ENCODE results near the gene NTN4. TPM values are rescaled to one million over a fixed set of nuclear protein-coding genes. Genes with fewer than 3 reads are reported as not detected.

NTN4 gene
- total and polyA plus RNA-seq, 10 of the 15 experiments (the other 5 are each of a cell fraction or from before 2014, with no cell fraction given) = 0.15 TPM; not detected in 9

DNA sequence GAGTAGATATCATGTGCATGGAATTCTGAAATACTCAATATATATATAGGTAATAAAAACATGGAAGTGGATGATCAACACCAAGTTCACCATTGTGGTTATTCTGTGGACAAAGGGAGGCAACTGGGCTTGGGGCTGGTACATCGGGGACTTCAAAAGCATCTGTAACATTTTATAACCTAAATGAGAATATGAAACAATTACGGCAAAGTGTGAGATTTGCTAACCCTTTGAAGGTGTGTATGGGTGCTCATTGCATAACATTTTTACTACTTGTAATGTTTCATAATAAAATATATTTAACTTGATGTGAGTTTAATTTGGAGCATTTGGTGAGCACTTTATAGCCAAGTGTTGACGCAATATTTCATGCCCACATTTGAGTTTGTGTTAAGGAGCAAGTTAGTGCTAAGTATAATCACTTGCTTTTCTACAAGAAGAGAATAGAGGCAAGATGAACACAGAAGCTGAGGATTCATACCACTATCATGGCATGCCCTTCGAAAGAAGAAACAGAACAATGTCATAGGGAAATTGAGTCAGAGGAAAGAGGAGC is 109.3 kb downstream of the NTN4 start:
- Histone ChIP-seq H2AFZ (ENCODE audit: control insufficient read depth, low read depth, low read length) (no peak overlapping the region), H3K4me1 (ENCODE audit: control insufficient read depth, insufficient read depth, low read length) (no peaks in the 10 kb centered on the region), H3K4me2 (ENCODE audit: control insufficient read depth, insufficient read depth) (no peak overlapping the region), H3K79me2 (ENCODE audit: control insufficient read depth, insufficient read depth, low read length) (no peaks in the 10 kb centered on the region), H3K27me3 (replicated peaks in 1 of 2; ENCODE audit: control insufficient read depth in 2 of 2, insufficient read depth in 2 of 2, low read length in 1 of 2) (no peaks in the 10 kb centered on the region; a peak in 1 of 4 replicates), H3K9ac (ENCODE audit: control insufficient read depth, insufficient read depth, low read length) (no peak overlapping the region), H3K27ac (ENCODE audit: control insufficient read depth, insufficient read depth) (no peak overlapping the region), H4K20me1 (ENCODE audit: control insufficient read depth, insufficient read depth) (no peaks in the 10 kb centered on the region), H3K4me3 (no peak overlapping the region), H3K36me3 (ENCODE audit: control insufficient read depth in 2 of 2, insufficient read depth in 2 of 2, low read length in 1 of 2) (no peaks in the 10 kb centered on the region), H3K9me3 (replicated peaks; ENCODE audit: control insufficient read depth, insufficient read depth, low read length) (no peaks in the 10 kb centered on the region)
- ChIA-PET SMC1A (ENCODE audit: uncharacterized antibody, unreplicated experiment) (interaction anchor here (0.6 to 1.1 kb wide), 2 partner anchors 317 to 406 kb away, joined by 3 read pairs; no protein-coding TSS in a partner anchor), RAD21 (ENCODE audit: unreplicated experiment) (no interaction called here), CTCF (no interaction called here), POLR2A (interaction anchor here (0.6 kb wide), 1 partner anchor 827 kb away, joined by 4 read pairs; no protein-coding TSS in a partner anchor)
- DNase-seq (ENCODE audit: low read depth, low spot score) (no peak), FAIRE-seq (no peak), ATAC-seq (no peak)
- TF ChIP-seq ZNF384 (IDR thresholded peaks at IDR 0.05; ENCODE audit: borderline replicate concordance, low read depth, low read length) (no peak), KLF5 (IDR thresholded peaks at IDR 0.05; ENCODE audit: partially characterized antibody) (no peak), CREM (IDR thresholded peaks at IDR 0.05; ENCODE audit: low read depth) (no peak), GATAD2B (conservative IDR thresholded peaks at IDR 0.05; ENCODE audit: low read depth) (no peak), NKRF (conservative IDR thresholded peaks at IDR 0.05) (no peak), HDAC2 (IDR thresholded peaks at IDR 0.05) (no peak), CHD2 (IDR thresholded peaks at IDR 0.05; ENCODE audit: borderline replicate concordance, low read depth, low read length) (no peak), KAT2A (conservative IDR thresholded peaks at IDR 0.05; ENCODE audit: control insufficient read depth, low read depth, low read length) (no peak)
- in situ Hi-C loops (cut with MboI) = no loop called here
- WGBS (ENCODE audit: insufficient coverage, insufficient replicate concordance, low lambda C conversion rate, missing lambda C conversion rate) = 75% methylated on average over 4 of the region's 4 CpGs
- BruUV-seq (replicated peaks) = no TSS peak
- intact Hi-C loops (cut with micrococcal nuclease; ENCODE audit: unreplicated experiment) = no loop called here
